Central memory CD8-positive, alpha-beta T cell (primary cell): ENCODE results near the gene SCLT1.

ENCODE experiments used
- ATAC-seq: fragments of 150-1000 bp; cut with Tn5 transposase; replicated peaks from 2 replicates; pipeline ENCODE4 v1.10.0; 2022; ENCODE audit warnings: mild to moderate bottlenecking, moderate FRiP score, moderate number of reproducible peaks; ENCODE audit not compliant: poor library complexity, severe bottlenecking; ENCODE audit errors: extremely low read depth
- DNase-seq, 2 donors: peaks; one replicate each; pipeline ENCODE4 v3.0.0; 2021; ENCODE audit warnings: low spot score in 2 of 2
- H3K27ac Mint-ChIP-seq: one replicate; pipeline ENCODE4 v1.8.0; 2022; ENCODE audit warnings: low read depth, mild to moderate bottlenecking, moderate library complexity, mixed read lengths
- H3K27me3 Mint-ChIP-seq: one replicate; pipeline ENCODE4 v1.8.0; 2022; ENCODE audit warnings: mixed read lengths
- H3K36me3 Mint-ChIP-seq: one replicate; pipeline ENCODE4 v1.8.0; 2022; ENCODE audit warnings: mild to moderate bottlenecking, moderate library complexity, mixed read lengths; ENCODE audit not compliant: insufficient read depth
- H3K4me1 Mint-ChIP-seq: one replicate; pipeline ENCODE4 v1.8.0; 2022; ENCODE audit warnings: mixed read lengths
- H3K4me3 Mint-ChIP-seq: one replicate; pipeline ENCODE4 v1.8.0; 2022; ENCODE audit warnings: mild to moderate bottlenecking, moderate library complexity, mixed read lengths
- H3K9me3 Mint-ChIP-seq: one replicate; pipeline ENCODE4 v1.8.0; 2022; ENCODE audit warnings: mixed read lengths

SCLT1 gene

DNA sequence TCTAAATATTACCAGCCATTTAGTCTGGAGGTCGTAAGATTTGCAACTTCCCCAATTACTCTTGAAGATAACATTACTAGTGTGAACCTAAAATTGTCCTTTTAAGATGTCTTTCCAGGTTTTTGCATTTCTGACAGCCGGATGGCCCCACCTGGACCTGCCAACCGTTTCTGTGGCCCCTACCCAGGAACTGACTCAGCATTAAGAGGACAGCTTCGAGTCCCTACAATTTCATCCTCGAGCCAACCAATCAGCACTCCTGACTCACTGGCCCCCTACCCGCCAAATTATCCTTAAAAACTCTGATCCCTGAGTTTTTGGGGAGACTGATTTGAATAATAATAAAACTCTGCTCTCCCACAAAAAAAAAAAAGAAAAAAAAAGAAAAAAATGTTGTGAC is 112.0 kb downstream of the SCLT1 start:
- H3K27me3 Mint-ChIP-seq: no peaks in the 10 kb centered on the region
- H3K9me3 Mint-ChIP-seq: no peaks in the 10 kb centered on the region
- H3K27ac Mint-ChIP-seq: no peak overlapping the region
- no peak for DNase-seq
- peaks cover 2% of the 10 kb centered on the region for H3K36me3 Mint-ChIP-seq
- no peak overlapping the region for H3K4me3 Mint-ChIP-seq
- H3K4me1 Mint-ChIP-seq: no peaks in the 10 kb centered on the region
- no peak for ATAC-seq

DNA sequence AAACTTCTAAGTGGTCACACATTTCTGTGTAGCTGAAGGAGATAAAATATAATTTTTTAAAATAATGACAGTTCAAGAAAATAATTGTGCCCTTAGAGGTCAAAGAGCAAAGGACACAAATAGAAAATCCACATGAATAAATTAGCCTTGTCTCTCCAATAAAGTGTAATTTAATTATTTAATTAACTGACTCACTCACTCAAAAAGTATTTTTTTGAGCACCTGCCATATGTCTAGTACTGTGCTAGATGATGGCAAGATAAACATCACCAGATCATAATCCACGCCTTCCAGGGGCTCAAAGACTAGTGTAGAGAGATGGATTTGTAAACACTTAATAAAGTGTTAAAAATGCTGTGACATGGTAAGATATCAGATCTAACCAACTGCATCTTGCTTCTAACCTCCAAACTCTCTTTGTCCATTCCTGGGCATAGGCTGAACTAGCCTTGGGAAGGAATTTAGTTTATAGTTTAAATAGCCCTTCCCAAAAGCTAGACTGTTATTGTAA is 112.5 kb downstream of the SCLT1 start:
- H3K4me3 Mint-ChIP-seq: no peak overlapping the region
- H3K4me1 Mint-ChIP-seq: no peaks in the 10 kb centered on the region
- no peaks in the 10 kb centered on the region for H3K36me3 Mint-ChIP-seq
- H3K9me3 Mint-ChIP-seq: no peaks in the 10 kb centered on the region
- ATAC-seq: no peak
- H3K27me3 Mint-ChIP-seq: no peaks in the 10 kb centered on the region
- DNase-seq: no peak
- no peak overlapping the region for H3K27ac Mint-ChIP-seq

DNA sequence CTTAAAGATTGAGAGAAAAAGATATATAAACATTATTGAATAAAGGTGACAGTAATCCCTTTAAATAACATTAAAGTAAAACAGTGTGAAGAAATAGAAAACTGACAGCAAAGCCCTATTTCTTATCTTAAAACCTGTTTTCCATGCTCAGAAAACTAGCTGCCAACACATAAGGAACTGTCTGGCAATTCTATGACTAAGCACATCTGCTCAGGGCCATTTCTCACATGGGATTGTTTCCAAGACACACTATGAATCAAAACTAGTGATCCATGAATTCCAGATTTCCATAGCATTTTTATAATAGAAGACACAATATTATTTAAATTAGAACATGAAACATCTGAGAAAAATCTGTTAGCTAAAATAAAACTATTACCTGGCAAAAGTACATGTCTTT is 113.4 kb downstream of the SCLT1 start:
- Mint-ChIP-seq H3K36me3 (no peaks in the 10 kb centered on the region), H3K4me1 (no peaks in the 10 kb centered on the region), H3K4me3 (no peak overlapping the region), H3K27me3 (no peaks in the 10 kb centered on the region), H3K9me3 (no peaks in the 10 kb centered on the region), H3K27ac (no peak overlapping the region)
- DNase-seq (no peak), ATAC-seq (no peak)

DNA sequence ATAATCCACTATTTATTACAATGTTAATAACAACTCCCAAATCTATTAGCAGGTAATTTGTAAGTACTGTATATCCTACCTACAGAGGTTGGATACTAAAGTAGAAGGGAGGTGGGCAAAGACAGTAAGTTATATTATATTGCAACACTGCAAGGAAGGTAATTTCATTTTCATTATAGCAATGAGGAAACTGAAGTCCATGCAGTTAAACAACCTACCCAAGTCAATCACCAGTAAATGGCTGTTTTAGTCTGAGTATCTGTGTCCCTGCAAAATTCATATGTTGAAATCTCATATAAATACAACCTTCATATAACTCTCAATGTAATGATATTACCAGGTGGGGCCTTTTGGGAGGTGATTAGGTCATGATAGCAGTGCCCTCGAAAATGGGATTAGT is 114.4 kb downstream of the SCLT1 start:
- no peaks in the 10 kb centered on the region for H3K4me1 Mint-ChIP-seq
- no peak for DNase-seq
- no peak overlapping the region for H3K27ac Mint-ChIP-seq
- no peak for ATAC-seq
- no peaks in the 10 kb centered on the region for H3K9me3 Mint-ChIP-seq
- H3K27me3 Mint-ChIP-seq: no peaks in the 10 kb centered on the region
- H3K36me3 Mint-ChIP-seq: no peaks in the 10 kb centered on the region
- no peak overlapping the region for H3K4me3 Mint-ChIP-seq

DNA sequence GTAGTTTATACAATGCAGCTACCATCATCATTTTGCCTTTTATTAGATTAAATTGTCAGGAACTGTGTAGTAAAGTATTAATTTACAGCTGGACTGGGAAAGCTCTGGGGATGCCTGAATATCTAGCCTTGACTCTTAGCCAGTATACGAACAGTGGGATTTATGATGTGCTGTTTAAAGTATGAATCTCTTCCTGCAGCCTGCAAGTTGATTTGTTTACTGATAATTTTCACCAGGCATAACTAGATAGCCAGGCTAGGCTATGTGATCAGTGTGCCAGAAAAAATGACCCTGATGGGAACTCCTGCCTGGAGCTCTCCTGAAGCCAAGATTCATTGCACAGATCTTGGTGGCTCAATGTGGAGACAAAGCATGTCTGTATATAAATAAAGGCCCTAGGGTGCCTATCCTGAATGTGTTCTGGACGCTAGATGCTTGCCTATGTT is 119.2 kb downstream of the SCLT1 start:
- no peak overlapping the region for H3K27ac Mint-ChIP-seq
- no peaks in the 10 kb centered on the region for H3K9me3 Mint-ChIP-seq
- ATAC-seq: no peak
- no peaks in the 10 kb centered on the region for H3K4me1 Mint-ChIP-seq
- DNase-seq: no peak
- H3K4me3 Mint-ChIP-seq: no peak overlapping the region
- no peaks in the 10 kb centered on the region for H3K27me3 Mint-ChIP-seq
- H3K36me3 Mint-ChIP-seq: peaks cover 1% of the 10 kb centered on the region

DNA sequence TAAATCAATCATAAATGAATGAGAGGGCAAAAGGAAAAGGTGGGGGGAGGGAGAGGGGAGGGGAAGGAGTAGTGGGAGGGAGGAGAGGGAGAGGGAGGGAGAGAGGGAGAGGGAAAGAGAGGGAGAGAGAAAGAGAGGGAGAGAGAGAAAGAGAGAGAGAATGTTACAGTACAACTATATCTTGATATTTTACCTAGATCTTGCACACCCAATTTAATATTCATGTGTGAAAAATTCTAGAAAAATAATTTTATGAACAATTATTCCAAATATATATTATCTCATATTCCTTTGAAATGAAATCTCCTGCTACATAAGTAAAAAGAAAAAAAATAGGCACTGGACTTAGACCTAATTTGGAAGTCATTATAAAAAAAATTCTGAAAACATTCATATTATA is 120.0 kb downstream of the SCLT1 start:
- Mint-ChIP-seq H3K4me3 (no peak overlapping the region), H3K27ac (no peak overlapping the region), H3K9me3 (no peaks in the 10 kb centered on the region), H3K36me3 (peaks cover 3% of the 10 kb centered on the region), H3K27me3 (no peaks in the 10 kb centered on the region), H3K4me1 (no peaks in the 10 kb centered on the region)
- ATAC-seq: no peak
- no peak for DNase-seq

DNA sequence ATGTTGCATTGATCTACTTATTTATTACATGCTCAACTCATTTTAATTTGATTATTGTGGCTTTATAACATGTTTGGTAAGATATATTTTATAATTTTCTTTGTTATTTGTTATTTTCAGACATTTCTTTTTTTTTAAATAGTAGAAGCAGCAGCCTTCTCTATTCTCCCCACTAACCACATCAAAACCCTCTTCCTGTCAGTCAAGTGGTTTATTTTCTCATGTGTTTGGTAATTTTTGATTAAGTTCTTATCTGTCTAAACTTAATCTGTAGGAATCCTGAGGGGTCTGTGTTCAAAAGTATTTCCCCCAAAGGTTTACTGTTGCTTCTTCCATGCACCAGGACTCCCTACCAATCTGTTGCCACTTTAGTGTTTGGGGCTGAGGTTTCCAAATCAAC is 131.9 kb downstream of the SCLT1 start:
- no peaks in the 10 kb centered on the region for H3K9me3 Mint-ChIP-seq
- DNase-seq: no peak

DNA sequence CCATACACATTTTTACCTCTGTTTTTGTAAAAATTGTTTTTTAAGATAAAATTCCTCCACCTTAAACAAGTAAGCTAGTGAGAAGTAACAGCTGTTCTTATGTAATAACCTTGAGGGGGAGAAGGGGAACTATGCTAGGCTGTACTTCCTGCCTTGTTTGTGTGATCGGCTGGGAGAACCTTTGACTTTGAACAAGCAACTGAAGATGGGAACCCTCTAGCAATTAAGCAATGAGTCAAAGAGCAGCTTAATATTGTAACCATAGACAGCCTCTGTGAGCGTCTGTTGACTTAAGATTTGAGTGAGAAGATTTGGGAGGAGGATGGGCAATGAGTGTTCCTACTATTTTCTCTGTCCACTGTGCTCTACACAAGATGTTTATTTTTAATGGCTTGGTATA is 135.1 kb downstream of the SCLT1 start:
- Mint-ChIP-seq H3K36me3 (peaks cover 1% of the 10 kb centered on the region), H3K27ac (peak overlapping the region; percentile 4), H3K4me1 (peaks cover 17% of the 10 kb centered on the region), H3K9me3 (no peaks in the 10 kb centered on the region), H3K4me3 (no peak overlapping the region), H3K27me3 (no peaks in the 10 kb centered on the region)
- ATAC-seq (no peak), DNase-seq (no peak)

More for the DNA sequence above, 131.9 kb downstream of the SCLT1 start:
- H3K27me3 Mint-ChIP-seq: no peaks in the 10 kb centered on the region
- peak overlapping the region; percentile 19 for H3K27ac Mint-ChIP-seq
- peaks cover 4% of the 10 kb centered on the region for H3K36me3 Mint-ChIP-seq
- ATAC-seq: no peak
- H3K4me3 Mint-ChIP-seq: no peak overlapping the region
- peaks cover 17% of the 10 kb centered on the region for H3K4me1 Mint-ChIP-seq

DNA sequence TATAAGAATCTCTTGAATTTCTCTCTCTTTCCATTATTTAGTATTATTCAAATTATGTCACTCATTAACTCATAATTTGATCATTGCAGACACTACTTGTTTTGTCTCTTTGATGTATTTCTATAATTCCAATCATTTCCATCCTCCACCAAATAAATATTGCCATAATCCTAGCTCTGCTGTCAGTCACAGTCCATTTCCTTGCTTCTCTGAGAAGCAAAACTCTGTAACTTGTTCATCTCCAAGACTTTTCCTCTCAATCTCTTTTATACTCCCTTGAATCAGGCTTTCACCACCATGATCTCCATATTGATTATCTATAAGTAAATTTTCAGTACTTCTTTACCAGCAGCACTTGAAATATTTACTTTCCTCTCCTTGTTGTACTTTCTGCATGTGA is 135.9 kb downstream of the SCLT1 start:
- DNase-seq (no peak), ATAC-seq (no peak)
- Mint-ChIP-seq H3K36me3 (peaks cover 1% of the 10 kb centered on the region), H3K4me1 (peaks cover 13% of the 10 kb centered on the region), H3K4me3 (no peak overlapping the region), H3K27ac (peak overlapping the region; percentile 4), H3K9me3 (no peaks in the 10 kb centered on the region), H3K27me3 (no peaks in the 10 kb centered on the region)

DNA sequence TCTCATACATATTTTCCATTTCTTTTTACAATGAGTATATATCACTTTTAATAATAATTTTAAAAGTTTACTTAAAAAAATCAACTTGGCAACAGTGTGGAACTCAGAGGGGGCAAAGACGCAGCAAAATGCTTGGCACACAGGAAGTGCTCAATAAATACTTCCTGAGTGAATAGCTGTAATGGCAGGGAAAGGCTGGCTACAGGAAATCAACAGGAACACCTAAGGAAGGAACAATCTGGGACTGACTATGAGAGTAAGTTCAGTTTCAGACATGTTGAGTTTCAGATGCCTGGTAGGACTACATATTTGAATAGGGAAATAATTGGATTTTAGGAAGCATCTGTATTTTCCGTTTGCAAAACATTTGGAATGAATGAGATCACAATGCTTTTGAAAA is 137.6 kb downstream of the SCLT1 start:
- DNase-seq (no peak), ATAC-seq (no peak)
- no peak overlapping the region for H3K27ac Mint-ChIP-seq
- H3K9me3 Mint-ChIP-seq: no peaks in the 10 kb centered on the region
- no peak overlapping the region for H3K4me3 Mint-ChIP-seq
- H3K4me1 Mint-ChIP-seq: no peaks in the 10 kb centered on the region
- H3K27me3 Mint-ChIP-seq: no peaks in the 10 kb centered on the region
- H3K36me3 Mint-ChIP-seq: peaks cover 1% of the 10 kb centered on the region

DNA sequence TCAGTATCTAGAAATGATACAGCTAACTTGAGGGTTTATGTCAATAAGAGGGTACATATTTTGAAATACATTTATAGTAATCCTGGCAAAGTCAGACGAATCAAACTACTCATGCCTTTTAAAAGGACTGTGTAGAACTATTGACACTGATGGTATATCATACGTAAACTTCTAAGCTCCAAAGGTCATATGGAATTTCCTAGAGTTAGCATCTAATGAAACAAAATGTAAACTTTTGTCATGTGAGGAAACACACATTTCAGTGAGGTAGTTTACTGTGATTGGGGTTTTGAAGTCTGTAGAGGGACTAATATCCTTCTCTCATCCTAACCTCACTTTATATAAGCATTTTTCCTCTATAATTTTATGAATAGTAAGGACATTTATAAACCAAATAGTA is 138.4 kb downstream of the SCLT1 start:
- Mint-ChIP-seq H3K4me3 (no peak overlapping the region), H3K4me1 (no peaks in the 10 kb centered on the region), H3K9me3 (no peaks in the 10 kb centered on the region), H3K27ac (no peak overlapping the region), H3K27me3 (no peaks in the 10 kb centered on the region), H3K36me3 (peaks cover 1% of the 10 kb centered on the region)
- DNase-seq: no peak
- ATAC-seq: no peak

DNA sequence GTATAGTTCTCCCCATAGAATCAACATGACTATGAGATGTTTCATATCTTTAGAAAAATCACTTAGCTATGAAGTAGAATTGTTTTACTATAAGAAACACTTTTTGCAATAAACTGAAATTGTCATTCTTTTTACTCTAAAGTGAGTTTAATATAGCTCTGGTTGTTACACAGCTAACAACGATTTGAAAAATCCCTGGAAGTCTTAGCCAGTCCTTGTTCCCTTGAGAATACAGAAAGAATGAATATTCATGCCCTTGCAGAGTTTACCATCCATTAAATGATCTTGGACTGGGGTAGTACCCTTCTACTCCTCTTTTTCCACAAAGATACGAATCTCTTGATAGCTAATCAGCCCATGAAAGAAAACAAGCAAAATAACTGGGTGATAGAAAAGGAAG is 142.0 kb downstream of the SCLT1 start:
- no peak for ATAC-seq
- no peak overlapping the region for H3K4me3 Mint-ChIP-seq
- no peaks in the 10 kb centered on the region for H3K4me1 Mint-ChIP-seq
- no peak for DNase-seq
- H3K27ac Mint-ChIP-seq: no peak overlapping the region
- H3K27me3 Mint-ChIP-seq: no peaks in the 10 kb centered on the region
- no peaks in the 10 kb centered on the region for H3K9me3 Mint-ChIP-seq
- peaks cover 8% of the 10 kb centered on the region for H3K36me3 Mint-ChIP-seq

DNA sequence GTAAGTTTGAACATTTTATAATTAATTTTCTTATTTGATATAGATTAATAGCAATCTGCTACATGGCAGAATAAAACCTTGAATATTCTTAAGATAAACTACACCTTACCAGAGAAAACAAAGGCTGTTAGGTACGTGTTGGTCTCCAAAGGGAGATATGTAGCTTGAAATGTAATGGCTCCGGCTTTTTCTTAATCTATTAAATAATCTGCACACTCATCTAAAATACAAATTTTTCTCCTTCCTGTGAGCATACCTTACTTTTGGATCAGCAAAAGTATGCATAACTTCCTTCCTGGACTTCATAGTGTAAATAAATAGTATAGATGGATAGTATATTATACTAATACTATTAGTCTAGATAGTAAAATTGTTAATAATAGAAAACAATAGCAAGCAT is 142.5 kb downstream of the SCLT1 start:
- Mint-ChIP-seq H3K27me3 (no peaks in the 10 kb centered on the region), H3K36me3 (peaks cover 8% of the 10 kb centered on the region), H3K4me3 (no peak overlapping the region), H3K9me3 (no peaks in the 10 kb centered on the region), H3K27ac (no peak overlapping the region), H3K4me1 (no peaks in the 10 kb centered on the region)
- DNase-seq: no peak
- no peak for ATAC-seq

DNA sequence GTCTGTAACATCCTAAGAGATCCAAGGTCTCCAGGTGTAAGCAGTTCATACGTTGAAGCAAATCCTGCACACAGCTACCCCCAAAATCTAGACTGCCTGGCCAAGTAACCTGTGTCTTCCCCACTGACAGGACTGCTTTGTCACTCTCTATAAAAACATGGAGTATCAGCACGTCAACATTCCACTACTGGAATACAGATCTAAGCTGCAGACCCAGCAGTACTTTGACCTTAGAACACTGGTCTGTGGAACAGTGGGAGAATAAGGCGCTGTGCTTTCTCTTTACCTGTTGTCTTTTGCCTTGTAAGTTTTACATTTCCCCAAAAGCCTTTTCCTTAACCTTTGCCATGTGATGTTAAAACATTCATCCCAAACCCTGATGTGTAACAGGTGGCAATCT is 146.4 kb downstream of the SCLT1 start:
- no peak for DNase-seq
- Mint-ChIP-seq H3K4me1 (no peaks in the 10 kb centered on the region), H3K27me3 (no peaks in the 10 kb centered on the region), H3K4me3 (no peak overlapping the region), H3K36me3 (peaks cover 11% of the 10 kb centered on the region), H3K9me3 (no peaks in the 10 kb centered on the region), H3K27ac (no peak overlapping the region)
- no peak for ATAC-seq
